T-helper 9 cell (primary cell): Measurements from ENCODE around the gene CPT1A.
A peak's percentile ranks its signal among the peaks of the same experiment; 100 is the strongest.

ENCODE experiments used
- DNase-seq: peaks from one replicate; pipeline ENCODE4 v3.0.0-alpha.2; 2020

Gene CPT1A

GRCh38 chr11:68852628-68853027 is 10.9 kb upstream of the CPT1A start:
- no peak for DNase-seq

- DNase-seq, result no peak
Measured at GRCh38 chr11:68848429-68848828, 6.7 kb upstream of the CPT1A start.

- no peak for DNase-seq
Measured at GRCh38 chr11:68847395-68847794, 5.7 kb upstream of the CPT1A start.

GRCh38 chr11:68845351-68846002 is 3.8 kb upstream of the CPT1A start:
- no peak for DNase-seq

- no peak for DNase-seq
Measured at GRCh38 chr11:68844801-68845200, 3.1 kb upstream of the CPT1A start.

- DNase-seq, result no peak
Measured at GRCh38 chr11:68844376-68844775, 2.7 kb upstream of the CPT1A start.

- DNase-seq, result peak; percentile 61
Measured at GRCh38 chr11:68843703-68844312, 2.1 kb upstream of the CPT1A start.

- DNase-seq, result peak; percentile 44
Measured at GRCh38 chr11:68843052-68843561, 1.4 kb upstream of the CPT1A start.

- DNase-seq, result no peak
Measured at GRCh38 chr11:68842427-68843051, 823 bp upstream of the CPT1A start.

- DNase-seq, result no peak
Measured at GRCh38 chr11:68840661-68841653, 759 bp downstream of the CPT1A start.

GRCh38 chr11:68839911-68840641 is 1.6 kb downstream of the CPT1A start:
- DNase-seq, result no peak

GRCh38 chr11:68839054-68839865 is 2.5 kb downstream of the CPT1A start:
- peak; percentile 96 for DNase-seq

- no peak for DNase-seq
Measured at GRCh38 chr11:68838572-68838964, 3.1 kb downstream of the CPT1A start.

GRCh38 chr11:68837583-68838571 is 3.8 kb downstream of the CPT1A start:
- no peak for DNase-seq

- DNase-seq, result no peak
Measured at GRCh38 chr11:68835749-68836148, 6.0 kb downstream of the CPT1A start.

GRCh38 chr11:68835328-68835727 is 6.4 kb downstream of the CPT1A start:
- DNase-seq, result no peak

GRCh38 chr11:68832476-68833181 is 9.1 kb downstream of the CPT1A start:
- no peak for DNase-seq

GRCh38 chr11:68831124-68831523 is 10.6 kb downstream of the CPT1A start:
- no peak for DNase-seq

GRCh38 chr11:68829581-68829980 is 12.1 kb downstream of the CPT1A start:
- DNase-seq, result no peak
